ENCODE results near the gene TBX21.
A peak's percentile ranks its signal among the peaks of the same experiment; 100 is the strongest.

The TBX21 gene

GRCh38 chr17:47702391-47702995 lies 30.5 kb upstream of the TBX21 start:
- CTCF ChIA-PET = interaction anchor here (2.2 to 4.1 kb wide), 2 partner anchors 14 to 33 kb away, joined by 6 to 85 read pairs; no protein-coding TSS in a partner anchor
- POLR2A ChIA-PET = interaction anchor here (2.4 kb wide), 1 partner anchor 30 kb away, joined by 8 read pairs; the partner anchor contains the start of gene TBX21
- no peak for DNase-seq (ENCODE audit: extremely low spot score)
- TF ChIP-seq CTCF (IDR thresholded peaks at IDR 0.05; ENCODE audit: control extremely low read depth, extremely low read depth, low read depth, missing control alignments) = no peak

DNA sequence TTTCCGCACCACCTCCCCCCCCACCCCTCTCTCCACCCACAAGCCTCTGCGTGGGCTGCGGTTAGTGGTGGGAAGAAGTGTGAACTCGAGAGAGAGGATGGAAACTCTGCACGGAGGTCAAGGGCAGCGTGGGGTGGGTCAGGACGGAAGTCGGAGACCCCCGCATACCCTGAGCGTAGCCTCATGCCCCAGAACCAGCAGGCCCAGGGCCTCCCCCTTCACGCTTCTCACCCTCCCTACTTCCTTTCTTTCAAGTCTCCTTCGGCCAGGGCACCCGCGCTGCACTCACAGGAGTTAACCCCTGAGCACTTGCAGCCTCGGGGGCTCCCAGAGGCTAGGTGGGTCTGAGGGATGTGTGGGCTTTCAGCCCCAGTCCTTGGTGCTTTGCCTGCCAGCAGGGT lies 29.8 kb upstream of the TBX21 start:
- CTCF ChIA-PET = interaction anchor here (5.6 kb wide), 1 partner anchor 13 kb away, joined by 36 read pairs; no protein-coding TSS in a partner anchor
- peak; percentile 64 for DNase-seq (ENCODE audit: extremely low spot score)
- POLR2A ChIA-PET = no interaction called here
- TF ChIP-seq CTCF (IDR thresholded peaks at IDR 0.05; ENCODE audit: control extremely low read depth, extremely low read depth, low read depth, missing control alignments) = no peak

DNA sequence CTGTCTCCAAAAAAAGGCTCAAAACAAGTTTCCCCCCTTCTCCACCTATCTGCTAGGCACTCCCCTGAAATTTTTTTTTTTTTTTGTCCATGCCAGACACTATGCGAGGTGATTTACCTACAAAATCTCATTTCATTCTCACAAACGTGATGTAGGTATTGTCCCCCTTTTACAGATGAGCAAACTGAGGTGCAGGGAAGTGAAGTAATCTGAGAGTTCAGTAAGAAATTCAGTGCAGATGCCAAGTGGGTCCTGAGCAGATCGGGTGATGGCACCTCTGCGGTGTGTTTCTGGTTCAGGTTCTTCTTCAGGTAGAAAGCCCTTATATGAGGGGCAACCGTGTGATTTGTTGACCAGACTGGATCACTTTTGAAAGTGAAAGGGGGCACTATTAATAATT lies 29.4 kb upstream of the TBX21 start:
- ChIA-PET POLR2A (no interaction called here), CTCF (interaction anchor here (5.6 kb wide), 1 partner anchor 12 kb away, joined by 36 read pairs; no protein-coding TSS in a partner anchor)
- no peak for DNase-seq (ENCODE audit: extremely low spot score)
- no peak for TF ChIP-seq CTCF (IDR thresholded peaks at IDR 0.05; ENCODE audit: control extremely low read depth, extremely low read depth, low read depth, missing control alignments)

- ChIA-PET POLR2A (no interaction called here), CTCF (interaction anchor here (0.7 to 5.6 kb wide), 3 partner anchors 12 to 29 kb away, joined by 3 to 36 read pairs (median 3); partner anchors contain the start of gene TBX21)
- DNase-seq (ENCODE audit: extremely low spot score) = no peak
- TF ChIP-seq CTCF (IDR thresholded peaks at IDR 0.05; ENCODE audit: control extremely low read depth, extremely low read depth, low read depth, missing control alignments) = no peak
Observed at GRCh38 chr17:47704116-47704515, 28.9 kb upstream of the TBX21 start.

DNA sequence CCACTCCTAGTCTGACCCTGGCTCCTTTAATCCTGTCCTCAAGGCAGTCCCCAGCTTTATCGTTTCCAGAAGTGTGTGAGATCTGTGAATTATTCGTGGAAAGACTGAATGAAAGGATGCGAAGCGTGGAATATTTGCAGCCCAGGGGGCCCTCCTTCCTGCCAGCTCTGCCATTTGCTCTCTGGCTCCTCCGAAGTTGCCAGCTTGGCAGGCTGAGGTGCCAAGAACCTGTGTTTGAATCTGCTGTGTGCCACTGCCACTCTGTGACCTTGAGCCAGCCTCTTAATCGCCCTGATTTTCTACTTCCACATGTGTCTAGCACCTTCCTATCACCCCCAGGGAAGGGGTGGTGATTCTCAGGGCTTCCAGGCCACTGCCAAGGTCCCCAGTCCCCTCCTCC lies 28.3 kb upstream of the TBX21 start:
- ChIA-PET CTCF (interaction anchor here (0.7 to 5.6 kb wide), 3 partner anchors 11 to 28 kb away, joined by 3 to 36 read pairs (median 3); partner anchors contain the start of gene TBX21), POLR2A (no interaction called here)
- no peak for DNase-seq (ENCODE audit: extremely low spot score)
- no peak for TF ChIP-seq CTCF (IDR thresholded peaks at IDR 0.05; ENCODE audit: control extremely low read depth, extremely low read depth, low read depth, missing control alignments)

DNA sequence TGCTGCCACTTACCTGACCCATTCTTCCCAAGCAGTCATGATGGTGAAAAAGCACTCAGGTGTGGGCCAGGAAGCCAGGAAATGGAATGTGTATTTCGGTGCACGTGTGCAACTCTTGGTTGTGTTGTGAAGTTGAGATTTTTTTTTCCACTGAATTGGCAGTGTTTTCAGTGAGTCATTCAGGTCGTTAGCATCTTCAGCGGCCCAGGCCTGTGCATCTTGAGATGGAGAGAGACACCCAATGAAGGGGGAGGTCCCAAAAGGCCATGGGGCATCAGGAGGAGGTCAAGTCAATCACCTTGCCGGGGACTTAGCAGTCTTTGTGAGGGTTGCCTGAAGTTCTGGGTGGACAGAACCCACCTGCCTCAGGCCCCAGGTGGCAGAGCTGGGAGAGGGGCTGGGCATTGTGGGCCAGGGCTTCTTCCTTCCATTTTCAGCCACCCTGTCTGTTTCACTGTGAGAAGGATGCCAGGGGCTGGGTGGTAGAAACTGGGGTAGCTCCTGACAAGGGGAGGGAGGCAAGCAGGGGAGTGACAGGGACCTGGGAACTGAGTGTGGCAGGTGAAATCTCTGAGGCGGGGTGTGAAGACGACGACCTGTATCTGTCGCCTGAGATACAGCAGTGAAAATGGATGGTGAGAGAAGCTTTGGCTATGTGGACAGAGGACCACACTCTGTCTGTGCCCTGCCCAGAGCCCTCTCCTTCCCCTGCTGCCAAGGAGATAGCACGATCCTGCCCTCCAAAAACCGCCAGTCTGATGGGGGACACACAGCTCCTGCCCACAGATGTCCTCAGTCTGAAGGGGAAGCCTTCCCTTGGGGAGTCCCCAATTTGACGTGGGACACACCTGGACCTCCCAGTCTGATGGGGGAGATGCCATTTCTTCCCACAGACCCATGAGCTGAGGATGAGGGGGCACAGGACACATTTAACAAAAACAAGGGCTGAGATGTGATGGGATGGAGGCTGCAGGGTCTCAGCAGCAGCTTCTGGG lies 27.2 kb upstream of the TBX21 start:
- ChIA-PET POLR2A (no interaction called here), CTCF (interaction anchor here (0.8 to 5.6 kb wide), 7 partner anchors 8 to 42 kb away, joined by 3 to 36 read pairs (median 4); partner anchors contain the start of gene TBX21)
- TF ChIP-seq CTCF (IDR thresholded peaks at IDR 0.05; ENCODE audit: control extremely low read depth, extremely low read depth, low read depth, missing control alignments) = no peak
- DNase-seq (ENCODE audit: extremely low spot score) = no peak

All from GM10248 (cell line).